Stimulated activated CD4-positive, alpha-beta T cell treated with anti-CD3 and anti-CD28 coated beads, Interleukin-1b, Interleukin-23, amount 100 ng/mL, for 48 hours (primary cell): Measurements from ENCODE around the gene APEH.
A peak's percentile ranks its signal among the peaks of the same experiment; 100 is the strongest.
"Not testable (repeated sequence)": the region's sequence is repeated elsewhere in the genome, so short reads cannot be mapped to it uniquely, and the experiment has no call there.

Source experiments
- DNase-seq: peaks from one replicate; pipeline ENCODE4 v3.0.0-alpha.2; 2020

APEH gene

GRCh38 chr3:49694409-49695070 lies 20.4 kb downstream of the APEH start:
- not testable (repeated sequence) for DNase-seq

DNA sequence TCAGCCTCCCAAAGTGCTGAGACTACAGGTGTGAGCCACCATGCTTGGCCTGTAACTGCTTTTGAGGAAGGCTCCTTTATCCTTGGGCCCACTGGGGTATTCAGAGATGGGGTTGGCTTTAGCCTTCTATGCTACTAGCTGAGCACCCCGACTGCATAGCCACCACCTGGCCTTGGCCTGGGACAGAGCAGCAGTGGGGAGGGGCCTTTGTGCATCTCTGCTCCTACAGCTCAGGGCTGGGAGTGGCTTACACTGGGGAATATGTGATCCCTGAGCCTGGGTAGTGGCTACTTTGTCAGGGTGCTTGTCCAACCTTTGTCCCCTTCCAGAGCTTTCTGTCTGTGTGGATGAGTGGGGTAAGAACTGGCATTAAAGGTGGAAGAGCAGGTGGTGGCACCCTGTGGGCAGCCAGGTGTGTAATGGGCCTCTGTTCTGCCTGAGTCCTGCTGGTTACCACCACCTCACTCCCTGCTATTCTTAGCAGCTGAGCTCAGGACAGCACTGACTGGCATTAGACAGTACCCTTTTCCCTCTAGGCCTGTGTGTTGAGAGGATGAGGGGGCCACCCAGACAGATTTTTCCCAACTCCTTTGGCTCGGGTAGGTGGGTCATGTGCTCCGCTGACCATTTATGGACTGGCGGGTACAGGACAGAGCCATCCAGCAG lies 21.3 kb downstream of the APEH start:
- DNase-seq, result not testable (repeated sequence)

DNA sequence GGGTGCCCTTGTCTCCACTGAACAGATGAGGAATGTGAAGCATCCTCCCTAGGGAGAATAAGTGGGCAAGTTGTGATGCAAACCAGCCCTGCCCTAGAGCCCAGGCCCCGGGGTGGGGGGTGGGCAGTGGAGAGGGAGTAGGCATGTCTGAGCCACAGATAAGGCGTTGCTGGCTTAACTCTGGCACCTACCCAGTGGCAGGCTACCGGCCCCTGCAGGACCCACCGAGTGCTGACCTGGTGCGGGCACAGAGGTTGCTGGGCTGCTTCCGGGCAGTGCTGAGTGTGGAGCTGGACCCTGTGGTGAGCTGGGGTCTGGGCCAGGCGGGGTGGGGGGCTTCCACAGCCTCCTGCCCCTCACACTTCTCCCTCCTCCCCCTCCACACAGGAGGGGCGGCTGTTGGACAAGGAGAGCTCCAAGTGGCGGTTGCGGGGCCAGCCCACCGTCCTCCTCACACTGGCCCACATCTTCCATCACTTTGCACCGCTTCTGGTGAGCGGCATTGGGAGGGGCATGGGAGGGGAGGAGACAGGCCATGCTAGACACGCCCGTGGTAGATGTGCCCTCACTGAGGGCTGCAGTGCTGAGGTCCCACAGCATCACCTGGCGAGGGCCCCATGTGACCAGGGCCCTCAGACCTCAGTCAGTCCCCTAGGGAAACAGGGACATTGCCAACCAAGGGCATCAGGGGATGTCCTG lies 25.3 kb downstream of the APEH start:
- DNase-seq, result no peak

DNA sequence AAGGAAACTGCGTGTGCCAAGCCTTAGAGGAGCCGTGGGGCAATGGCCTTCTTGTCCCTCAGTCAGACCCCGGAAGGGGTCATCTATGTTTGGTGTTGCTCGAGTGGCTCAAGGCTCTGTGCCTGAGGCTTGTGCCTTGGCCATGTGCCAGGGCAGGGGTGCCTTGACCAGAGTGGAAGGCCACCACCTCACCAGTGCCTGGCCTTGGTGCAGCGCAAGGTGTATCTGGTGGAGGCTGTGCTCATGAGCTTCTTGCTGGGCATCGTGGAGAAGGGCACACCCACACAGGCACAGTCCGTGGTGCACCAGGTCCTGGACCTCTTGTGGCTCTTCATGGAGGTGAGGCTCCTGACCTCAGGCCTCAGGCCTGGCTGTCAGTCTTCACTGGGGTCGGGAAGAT lies 25.9 kb downstream of the APEH start:
- no peak for DNase-seq

DNA sequence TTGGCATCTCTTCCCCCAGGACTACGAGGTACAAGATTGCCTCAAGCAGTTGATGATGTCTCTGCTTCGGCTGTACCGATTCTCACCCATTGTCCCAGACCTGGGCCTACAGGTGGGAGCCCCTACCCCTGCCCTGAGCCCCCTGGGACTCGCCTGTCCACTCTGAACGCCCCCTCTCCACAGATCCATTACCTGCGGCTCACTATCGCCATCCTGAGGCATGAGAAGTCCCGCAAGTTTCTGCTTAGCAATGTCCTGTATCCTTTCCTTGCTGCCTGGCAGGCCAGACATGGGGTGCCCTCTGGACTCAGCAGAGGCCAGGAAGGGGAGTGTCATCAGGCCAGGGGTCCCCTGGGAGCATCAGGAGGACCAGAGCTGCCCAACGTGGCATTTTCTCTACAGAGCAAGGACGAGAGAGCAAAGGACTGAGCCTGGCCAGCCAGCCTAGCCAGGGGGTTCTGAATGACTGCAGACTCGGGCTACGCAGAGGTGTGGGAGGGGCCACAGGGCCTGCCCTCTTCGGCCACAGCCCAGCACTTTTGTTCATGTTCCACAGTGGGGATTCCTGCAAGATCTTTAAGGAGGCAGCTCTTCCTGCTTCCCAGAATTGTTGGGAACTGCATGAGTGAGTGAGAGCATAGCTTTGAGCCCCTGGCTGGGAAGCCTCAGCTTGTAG lies 26.4 kb downstream of the APEH start:
- no peak for DNase-seq

DNA sequence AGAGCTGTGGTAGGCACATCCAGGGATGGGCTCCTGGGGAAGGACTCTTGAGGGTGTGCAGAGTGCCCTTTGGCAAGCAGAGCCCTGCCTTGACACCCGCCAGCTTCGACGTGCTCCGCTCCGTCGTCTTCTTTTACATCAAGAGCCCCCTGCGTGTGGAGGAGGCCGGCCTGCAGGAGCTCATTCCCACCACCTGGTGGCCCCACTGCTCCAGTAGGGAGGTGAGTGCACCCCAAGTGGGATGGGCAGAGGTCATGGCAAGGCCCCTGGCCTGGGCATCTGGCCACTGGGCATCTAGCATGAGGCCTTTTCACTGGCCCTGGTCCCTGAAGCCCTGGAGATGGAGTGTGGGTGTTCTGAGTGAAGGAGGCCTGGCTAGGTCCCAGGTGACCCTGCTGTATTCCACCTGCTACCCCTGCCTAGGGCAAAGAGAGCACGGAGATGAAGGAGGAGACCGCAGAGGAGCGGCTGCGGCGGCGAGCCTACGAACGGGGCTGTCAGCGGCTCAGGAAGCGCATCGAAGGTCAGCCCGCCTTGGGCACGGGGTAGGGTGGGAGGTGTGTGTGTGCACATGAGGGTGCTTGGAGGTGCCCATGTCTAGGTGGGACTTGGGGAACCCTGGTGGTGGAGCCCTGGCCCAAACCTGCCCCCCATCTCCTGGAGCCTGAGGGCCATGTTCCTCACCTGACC lies 27.4 kb downstream of the APEH start:
- DNase-seq, result no peak

GRCh38 chr3:49702672-49703071 lies 28.5 kb downstream of the APEH start:
- DNase-seq, result no peak

DNA sequence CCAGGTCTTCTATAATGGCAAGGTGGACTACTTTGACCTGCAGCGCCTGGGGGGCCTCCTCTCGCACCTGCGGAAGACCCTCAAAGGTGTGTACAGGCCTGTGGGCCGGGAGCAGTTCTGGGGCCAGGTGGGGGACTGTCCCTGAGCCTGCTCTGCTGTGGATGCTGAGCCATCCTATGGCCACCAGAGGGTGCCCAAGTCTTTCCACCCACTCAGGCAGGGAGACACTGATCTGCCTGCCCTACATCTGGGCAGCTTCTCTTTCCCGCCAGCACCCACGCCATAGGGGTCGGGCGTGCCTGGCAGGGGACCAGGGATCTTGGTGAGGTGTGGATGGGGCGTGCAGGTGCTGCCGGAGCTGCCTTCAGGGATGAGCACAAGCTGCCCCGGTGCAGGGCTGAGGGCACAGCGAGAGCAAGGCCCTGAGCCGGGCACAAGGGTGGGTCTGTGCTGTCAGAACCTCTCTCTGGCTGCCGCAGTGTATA lies 29.3 kb downstream of the APEH start:
- peak; percentile 70 for DNase-seq

DNA sequence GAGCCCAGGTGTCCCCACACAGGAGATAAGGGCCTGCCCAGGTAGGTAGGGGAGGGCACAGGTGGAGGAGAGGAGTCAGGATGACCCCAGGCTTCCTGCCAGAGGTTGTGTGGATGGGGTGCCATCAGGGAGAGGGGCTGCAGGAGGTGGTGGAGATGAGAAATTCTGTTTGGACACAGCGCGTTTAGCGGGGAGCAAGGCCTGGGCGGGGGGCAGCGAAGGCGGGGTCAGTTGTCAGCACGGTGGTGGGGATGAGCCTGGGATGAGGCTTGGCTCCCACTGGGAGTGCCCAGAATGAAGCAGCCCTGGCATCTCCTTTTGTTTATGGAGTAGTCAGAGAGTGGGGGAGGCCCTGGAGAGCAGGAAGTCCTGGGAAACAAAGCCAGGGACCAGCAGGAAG lies 29.8 kb downstream of the APEH start:
- DNase-seq, result no peak

DNA sequence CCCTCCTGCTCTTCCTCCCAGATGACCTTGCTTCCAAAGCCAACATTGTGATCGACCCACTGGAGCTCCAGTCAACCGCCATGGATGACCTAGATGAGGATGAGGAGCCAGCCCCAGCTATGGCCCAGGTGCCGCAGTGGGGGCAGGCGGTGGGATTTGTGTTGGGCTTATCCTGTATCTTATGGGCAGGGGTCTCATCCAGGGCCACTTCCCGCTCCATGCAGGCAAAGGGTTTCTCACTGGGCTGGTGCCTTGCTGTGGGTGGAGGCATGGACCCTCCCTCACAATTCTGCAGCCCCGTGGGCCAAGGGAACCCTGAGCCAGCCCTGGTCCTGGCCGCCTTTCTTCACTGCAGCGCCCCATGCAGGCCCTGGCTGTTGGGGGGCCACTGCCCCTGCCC lies 30.5 kb downstream of the APEH start:
- DNase-seq, result no peak

GRCh38 chr3:49705390-49705960 lies 31.3 kb downstream of the APEH start:
- no peak for DNase-seq

- no peak for DNase-seq
These were observed 32.4 kb downstream of the APEH start for GRCh38 chr3:49706456-49707112.

DNA sequence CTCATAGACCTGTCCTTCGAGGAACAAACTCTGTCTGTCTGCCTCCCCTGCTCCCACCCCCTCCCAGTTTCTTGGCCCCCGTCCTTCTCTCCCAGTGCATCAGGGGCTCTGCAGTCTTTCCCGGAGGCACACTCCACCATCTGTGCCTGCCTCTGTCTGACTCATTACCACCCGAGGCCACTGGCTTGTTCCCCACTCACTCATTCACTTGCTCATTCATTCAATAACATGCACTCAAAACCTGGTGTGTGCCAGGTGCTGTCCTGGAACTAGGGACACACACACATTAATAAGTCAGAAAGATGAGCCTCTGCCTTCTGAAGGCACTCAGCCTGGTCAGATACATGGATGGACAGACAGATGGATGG lies 32.9 kb downstream of the APEH start:
- no peak for DNase-seq

GRCh38 chr3:49709852-49710251 lies 35.7 kb downstream of the APEH start:
- no peak for DNase-seq

DNA sequence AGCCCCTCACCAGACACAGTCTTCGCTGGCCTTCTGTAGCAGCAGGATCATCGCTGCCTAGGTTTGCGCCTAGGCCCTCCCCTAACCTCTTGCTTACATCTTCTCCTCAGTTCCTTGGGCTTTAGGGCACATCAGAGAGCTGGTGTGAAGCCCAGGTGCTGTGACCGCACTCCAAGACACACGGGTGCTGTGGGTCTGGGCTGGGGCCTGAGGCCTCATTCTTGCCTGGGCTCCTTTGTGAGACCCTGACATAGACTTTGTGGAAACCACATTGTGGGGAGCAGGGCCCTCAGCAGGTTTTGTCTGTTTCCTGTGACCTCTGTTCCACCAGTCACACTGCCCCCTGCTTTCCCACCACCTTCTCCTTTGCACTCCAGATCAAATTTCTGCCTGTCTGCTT lies 37.3 kb downstream of the APEH start:
- DNase-seq, result no peak

- no peak for DNase-seq
These were observed 38.0 kb downstream of the APEH start for GRCh38 chr3:49712166-49712565.

DNA sequence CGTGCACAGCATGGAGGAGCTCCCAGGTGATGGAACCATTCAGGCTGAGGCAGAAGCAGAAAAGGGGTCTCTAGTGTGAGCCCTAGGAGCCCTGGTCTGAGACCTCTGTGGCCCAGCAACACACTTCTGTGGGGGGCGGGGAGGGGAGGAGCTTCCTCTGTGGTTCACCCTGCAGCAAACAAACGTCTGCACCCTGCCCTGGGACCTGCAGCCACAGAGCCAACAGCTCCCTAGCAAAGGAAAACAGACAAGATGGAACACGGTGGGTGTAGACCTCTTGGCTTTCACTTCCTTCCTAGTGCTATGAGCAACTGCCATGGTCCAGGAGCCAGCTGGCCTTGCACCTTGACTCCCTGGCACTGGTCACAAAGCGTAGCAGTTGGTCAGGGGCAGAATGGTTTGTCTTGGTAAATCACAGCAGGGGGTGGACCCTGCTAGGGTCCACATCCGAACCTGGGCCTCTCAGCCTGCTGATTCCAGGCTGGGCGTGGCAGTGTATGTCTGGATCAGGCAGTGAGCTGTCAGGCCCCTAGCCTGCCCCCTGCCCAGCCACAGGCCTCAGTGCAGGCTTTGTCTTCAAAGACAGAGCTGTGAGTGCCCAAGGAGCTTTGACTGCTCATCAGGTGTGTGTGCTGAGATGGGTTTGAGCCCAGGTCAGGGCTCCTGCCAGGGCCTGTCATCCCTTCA lies 38.6 kb downstream of the APEH start:
- DNase-seq, result no peak

- no peak for DNase-seq
These were observed 39.4 kb downstream of the APEH start for GRCh38 chr3:49713336-49714105.

GRCh38 chr3:49714728-49715550 lies 40.8 kb downstream of the APEH start:
- no peak for DNase-seq
